HT-29 (cell line): ENCODE data around the gene C4orf17. TPM values are rescaled to one million over a fixed set of nuclear protein-coding genes. Genes with fewer than 3 reads are reported as not detected.

Experiments
- DNase-seq: peaks from one replicate; pipeline ENCODE4 v3.0.0-alpha.2; 2015; ENCODE audit warnings: low spot score
- total RNA-seq: library from RNA; depleted of rRNA; stranded (reverse); fragments of >200 nt; shearing (Covaris generic); gene quantifications from 2 replicates; pipeline ENCODE4 v1.2.3, GENCODE V29; 2014

C4orf17 gene
- total RNA-seq, 1 experiment from 2014 or later = not detected

GRCh38 chr4:99536848-99537247 is 26.0 kb downstream of the C4orf17 start:
- no peak for DNase-seq

- DNase-seq = no peak
Measured at GRCh38 chr4:99537674-99538073, 26.9 kb downstream of the C4orf17 start.

- DNase-seq = peak; percentile 2
Measured at GRCh38 chr4:99540277-99540939, 29.6 kb downstream of the C4orf17 start.

GRCh38 chr4:99552872-99553271 is 42.1 kb downstream of the C4orf17 start:
- no peak for DNase-seq

GRCh38 chr4:99563310-99564186 is 52.7 kb downstream of the C4orf17 start, which contains the start of gene TRMT10A:
TSS of gene TRMT10A (minus strand) at chr4:99564039. CDS start at chr4:99559338, 4,701 bp downstream.
- DNase-seq = peak; percentile 95

- DNase-seq = no peak
Measured at GRCh38 chr4:99564921-99565320, 54.1 kb downstream of the C4orf17 start.

GRCh38 chr4:99571883-99572282 is 61.1 kb downstream of the C4orf17 start:
- DNase-seq = no peak

GRCh38 chr4:99572527-99573240 is 61.9 kb downstream of the C4orf17 start:
- no peak for DNase-seq

- DNase-seq = no peak
Measured at GRCh38 chr4:99573735-99574368, 63.0 kb downstream of the C4orf17 start.

- no peak for DNase-seq
Measured at GRCh38 chr4:99574530-99575324, 63.9 kb downstream of the C4orf17 start, which contains the start of gene MTTP. TSS of gene MTTP (plus strand) at chr4:99574824. CDS start at chr4:99574910, 86 bp downstream.

- no peak for DNase-seq
Measured at GRCh38 chr4:99578714-99579113, 67.9 kb downstream of the C4orf17 start.

GRCh38 chr4:99585516-99585915 is 74.7 kb downstream of the C4orf17 start:
- no peak for DNase-seq

GRCh38 chr4:99586322-99586721 is 75.5 kb downstream of the C4orf17 start:
- no peak for DNase-seq

- no peak for DNase-seq
Measured at GRCh38 chr4:99586797-99587196, 76.0 kb downstream of the C4orf17 start.

GRCh38 chr4:99587309-99587708 is 76.5 kb downstream of the C4orf17 start:
- no peak for DNase-seq

GRCh38 chr4:99587803-99588202 is 77.0 kb downstream of the C4orf17 start:
- no peak for DNase-seq

GRCh38 chr4:99591757-99592156 is 80.9 kb downstream of the C4orf17 start:
- DNase-seq = no peak
